T-helper 2 cell treated with Interferon-gamma antibody and Interleukin-4, amounts not matched to agents 100 ng/mL and 5 ng/mL, for 36 hours (primary cell): ENCODE measurements around the gene EGF. TPM values are rescaled to one million over a fixed set of nuclear protein-coding genes. Genes with fewer than 3 reads are reported as not detected.
"Not testable (repeated sequence)": the region's sequence is repeated elsewhere in the genome, so short reads cannot be mapped to it uniquely, and the experiment has no call there.

Experiments
- intact Hi-C: fragments of 100-400 bp; cut with micrococcal nuclease; formaldehyde crosslinking; loops from one replicate; pipeline ENCODE4 v1.15.1; 2023
- total RNA-seq: library from RNA; stranded (reverse); gene quantifications from 2 replicates; pipeline ENCODE4 v1.2.3, GENCODE V29; 2022

Gene EGF
- not detected in 2 replicates for total RNA-seq

GRCh38 chr4:109912706-109913595 is at the start of gene EGF:
Gene EGF (plus strand): TSS chr4:109912883. CDS start chr4:109913336, 453 bp downstream.
- intact Hi-C loops, result no loop called here

GRCh38 chr4:109864134-109864533 is 48.5 kb upstream of the EGF start:
- intact Hi-C loops, result no loop called here

DNA sequence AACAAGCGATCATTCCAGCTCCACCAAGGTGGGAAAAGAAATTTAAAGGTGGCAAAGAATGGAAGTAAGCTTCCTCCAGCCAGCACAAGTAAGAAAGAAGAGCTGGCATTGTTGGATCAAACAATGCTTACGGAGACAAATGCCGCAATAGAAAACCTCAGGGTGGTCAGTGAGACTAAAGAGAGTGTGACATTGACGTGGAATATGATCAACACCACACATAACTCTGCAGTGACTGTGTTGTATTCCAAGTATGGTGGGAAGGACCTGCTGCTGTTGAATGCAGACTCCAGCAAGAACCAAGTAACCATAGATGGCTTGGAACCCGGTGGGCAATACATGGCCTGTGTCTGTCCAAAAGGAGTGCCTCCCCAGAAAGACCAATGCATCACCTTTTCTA is 42.6 kb upstream of the EGF start:
- intact Hi-C loops, result no loop called here

GRCh38 chr4:109872065-109872464 is 40.6 kb upstream of the EGF start:
- intact Hi-C loops, result no loop called here

DNA sequence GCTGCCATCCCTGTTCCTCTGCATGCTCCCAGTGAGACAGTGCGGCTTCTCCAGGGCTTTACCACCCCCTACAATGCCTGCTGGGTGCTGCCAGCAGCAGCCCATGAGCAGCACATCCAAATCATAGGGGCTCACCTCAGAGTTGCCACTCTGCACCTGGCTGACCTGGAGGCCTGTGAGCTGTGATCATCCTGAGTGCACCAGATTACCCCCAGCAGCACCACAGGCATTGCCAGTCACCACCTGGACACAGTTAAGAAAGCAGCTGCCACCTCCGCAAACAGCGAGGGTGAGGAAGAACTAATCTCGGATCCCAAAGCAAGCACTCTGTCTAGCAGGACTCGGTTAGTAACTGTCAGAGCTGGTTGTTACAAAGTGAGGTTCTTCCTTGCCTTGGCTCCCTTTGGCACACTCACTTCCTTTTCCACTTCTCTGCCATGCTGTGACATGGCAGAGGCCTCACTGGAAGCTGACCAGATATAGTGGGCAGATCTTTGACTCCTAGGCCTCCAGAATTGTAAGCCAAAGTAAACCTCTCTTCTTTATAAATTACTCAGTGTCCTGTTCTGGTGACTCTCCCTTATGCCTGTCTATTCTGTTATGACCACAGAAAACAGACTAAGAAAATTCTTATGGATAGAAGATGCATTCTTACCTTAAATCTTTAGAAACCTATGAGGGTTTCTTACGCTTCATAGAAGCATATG is 39.6 kb upstream of the EGF start:
- intact Hi-C loops, result no loop called here

DNA sequence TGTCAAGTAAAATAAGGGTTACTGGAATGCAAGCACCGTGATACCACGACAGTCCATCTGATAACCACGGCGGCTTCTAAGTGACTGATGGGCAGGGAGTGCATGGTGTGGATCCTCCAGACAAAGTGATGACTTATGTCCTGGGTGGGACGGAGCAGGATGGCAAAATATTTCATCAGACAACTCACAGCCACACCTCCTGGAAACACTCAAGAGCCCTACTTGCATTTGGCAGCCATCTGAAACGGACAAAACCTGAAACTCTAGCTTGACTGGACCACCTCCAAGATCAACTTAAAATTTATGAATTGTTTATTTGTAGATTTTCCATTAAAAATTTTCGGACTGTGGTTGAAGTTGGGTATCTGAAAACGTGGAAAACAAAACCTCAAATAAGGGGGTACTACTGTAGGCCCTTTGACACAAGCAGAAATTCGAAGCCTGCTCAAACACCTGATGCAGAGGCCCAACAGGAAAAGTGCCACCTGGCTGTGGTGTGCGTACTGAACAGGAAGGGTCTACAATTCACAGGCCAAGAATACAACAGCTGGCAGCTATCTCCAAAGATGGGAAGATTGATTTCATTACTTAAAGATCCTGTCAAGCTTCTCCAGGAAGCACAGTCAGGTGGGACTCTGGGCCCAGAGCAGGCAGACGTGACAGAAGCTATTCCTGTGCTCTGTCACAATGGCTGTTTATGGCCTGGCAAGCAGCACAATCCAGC is 38.7 kb upstream of the EGF start:
- intact Hi-C loops, result no loop called here

- intact Hi-C loops, result no loop called here
Measured at GRCh38 chr4:109875106-109875505, 37.6 kb upstream of the EGF start.

GRCh38 chr4:109875553-109875952 is 37.1 kb upstream of the EGF start:
- intact Hi-C loops, result not testable (repeated sequence)

DNA sequence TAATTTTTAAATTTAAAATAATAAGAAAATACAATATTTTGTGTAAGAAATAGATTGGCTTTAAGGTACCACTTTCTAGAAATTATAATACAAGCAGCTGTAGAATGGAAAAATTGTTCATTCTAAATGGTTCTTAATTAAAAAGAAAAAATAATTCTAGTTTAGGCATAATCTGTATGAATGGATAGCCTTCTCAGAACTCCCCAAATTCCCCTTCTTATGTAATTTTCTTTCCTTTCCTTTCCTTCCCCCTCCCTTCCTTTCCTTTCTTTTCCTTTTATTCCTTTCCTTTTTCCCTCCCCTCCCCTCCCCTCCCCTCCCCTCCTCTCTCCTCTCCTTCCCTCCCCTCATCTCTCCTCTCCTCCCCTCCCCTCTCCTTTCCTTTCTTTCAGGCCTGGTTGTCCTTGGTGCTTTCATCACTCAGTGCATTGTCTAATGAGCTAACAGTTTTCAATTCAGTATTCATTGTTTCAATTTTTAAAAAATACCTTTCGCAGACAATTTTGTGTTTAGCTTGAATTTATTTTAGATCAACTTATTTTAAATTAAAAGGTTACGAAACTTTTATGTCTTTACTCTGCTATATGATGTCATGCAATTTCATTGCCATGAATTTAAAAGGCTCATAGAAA is 35.9 kb upstream of the EGF start:
- intact Hi-C loops, result no loop called here

- intact Hi-C loops, result no loop called here
Measured at GRCh38 chr4:109877400-109877799, 35.3 kb upstream of the EGF start.

DNA sequence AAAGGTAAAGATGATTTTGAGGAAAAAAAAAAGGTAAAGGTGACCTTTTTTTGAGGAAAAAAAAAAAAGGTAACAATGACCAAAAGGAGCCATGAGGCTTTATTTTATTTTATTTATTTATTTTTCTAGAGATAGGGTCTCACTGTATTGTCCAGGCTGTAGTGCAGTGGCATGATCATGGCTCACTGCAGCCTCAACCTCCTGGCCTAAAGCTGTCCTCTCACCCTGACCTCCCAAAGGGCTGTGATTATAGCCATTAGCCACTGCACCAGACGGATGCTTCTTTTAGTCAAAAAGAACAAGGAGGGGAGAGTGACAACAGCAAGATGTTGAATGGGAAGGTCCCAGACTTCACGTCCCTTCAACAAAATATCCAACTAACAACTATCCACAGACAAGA is 34.3 kb upstream of the EGF start:
- intact Hi-C loops, result no loop called here

DNA sequence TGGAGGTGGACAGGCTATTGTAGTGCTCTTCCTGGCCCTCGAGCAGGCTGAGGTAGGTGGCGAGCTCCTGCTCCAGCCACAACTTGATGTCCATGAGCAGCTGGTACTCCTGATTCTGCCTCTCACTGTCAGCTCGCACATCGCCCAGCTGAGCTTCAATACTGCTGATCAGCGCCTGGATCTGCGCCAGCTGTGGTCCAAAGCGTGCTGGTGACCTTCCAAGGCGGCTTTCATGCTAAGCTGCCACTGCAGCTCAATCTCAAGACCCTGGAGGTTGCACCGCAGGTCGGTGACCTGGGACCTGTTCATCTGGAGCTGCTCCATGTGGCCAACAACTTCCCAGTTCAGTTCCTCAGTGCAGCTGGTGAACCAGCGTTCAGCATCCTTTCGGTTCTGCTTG is 33.6 kb upstream of the EGF start:
- intact Hi-C loops, result no loop called here

GRCh38 chr4:109879636-109880314 is 32.9 kb upstream of the EGF start:
- intact Hi-C loops, result no loop called here

- intact Hi-C loops, result no loop called here
Measured at GRCh38 chr4:109886303-109886702, 26.4 kb upstream of the EGF start.

DNA sequence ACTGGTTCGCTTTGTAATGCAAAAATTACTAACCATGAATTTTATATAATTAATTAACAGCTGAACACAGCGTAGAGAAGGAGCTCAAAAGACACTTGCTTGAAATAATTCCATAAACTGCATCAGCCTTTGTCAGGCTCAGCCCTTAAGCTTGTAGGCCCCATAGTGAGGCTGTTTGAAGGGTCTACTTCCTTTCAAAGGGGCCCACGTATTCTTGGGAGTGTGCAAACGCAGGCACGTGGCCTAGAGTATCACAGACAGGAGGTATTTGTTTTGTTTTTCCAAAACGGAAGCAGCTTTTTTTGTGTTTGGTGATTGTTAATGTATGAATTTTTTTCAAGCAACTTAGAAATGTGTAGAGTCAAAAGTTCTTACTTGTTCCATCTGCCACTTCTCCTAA is 25.6 kb upstream of the EGF start:
- intact Hi-C loops, result no loop called here

- intact Hi-C loops, result no loop called here
Measured at GRCh38 chr4:109890076-109890475, 22.6 kb upstream of the EGF start.

DNA sequence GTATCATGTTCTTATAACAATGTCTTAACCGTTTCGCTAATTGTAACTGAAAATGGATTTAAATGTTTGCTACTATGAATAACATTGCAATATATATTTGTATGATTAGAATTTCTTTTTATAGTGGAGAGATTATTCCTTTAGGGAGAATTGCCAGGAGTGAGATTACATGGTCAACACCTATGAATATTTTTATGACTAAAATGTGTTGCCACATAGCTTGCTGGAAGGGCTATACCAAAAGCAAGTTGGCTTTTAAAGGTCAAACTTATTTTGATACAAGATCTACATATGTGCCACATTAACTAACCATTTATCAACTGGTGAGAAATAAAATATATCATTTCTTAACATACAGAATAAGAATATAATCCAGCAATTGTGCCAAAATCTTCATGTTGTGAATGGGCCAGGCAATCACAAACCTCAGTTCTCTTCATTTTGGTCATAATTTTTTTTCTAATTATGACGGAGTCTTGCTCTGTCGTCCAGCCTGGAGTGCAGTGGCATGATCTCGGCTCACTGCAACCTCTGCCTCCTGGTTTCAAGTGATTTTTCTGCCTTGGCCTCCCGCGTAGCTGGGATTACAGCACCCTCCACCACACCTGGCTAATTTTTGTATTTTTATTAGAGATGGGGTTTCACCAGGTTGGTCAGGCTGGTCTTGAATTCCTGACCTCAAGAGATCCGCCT is 10.0 kb upstream of the EGF start:
- intact Hi-C loops, result no loop called here

DNA sequence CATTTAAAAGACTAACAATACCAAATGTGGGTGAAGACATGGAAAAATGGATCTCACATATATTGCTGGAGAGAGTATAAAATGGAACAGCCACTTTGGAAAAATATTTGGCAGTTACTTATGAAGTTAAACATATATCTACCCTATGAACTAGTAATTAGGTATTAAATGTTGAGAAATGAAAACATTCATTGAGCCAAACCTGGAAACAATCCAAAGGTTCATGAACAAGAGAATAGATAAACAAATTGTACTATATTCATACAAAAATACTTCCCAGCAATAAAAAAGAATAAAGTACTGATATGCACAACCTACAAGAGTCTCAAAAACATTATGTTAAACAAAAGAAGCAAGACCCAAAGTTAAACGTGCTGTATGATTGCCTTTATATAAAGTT is 4.0 kb upstream of the EGF start:
- intact Hi-C loops, result no loop called here

DNA sequence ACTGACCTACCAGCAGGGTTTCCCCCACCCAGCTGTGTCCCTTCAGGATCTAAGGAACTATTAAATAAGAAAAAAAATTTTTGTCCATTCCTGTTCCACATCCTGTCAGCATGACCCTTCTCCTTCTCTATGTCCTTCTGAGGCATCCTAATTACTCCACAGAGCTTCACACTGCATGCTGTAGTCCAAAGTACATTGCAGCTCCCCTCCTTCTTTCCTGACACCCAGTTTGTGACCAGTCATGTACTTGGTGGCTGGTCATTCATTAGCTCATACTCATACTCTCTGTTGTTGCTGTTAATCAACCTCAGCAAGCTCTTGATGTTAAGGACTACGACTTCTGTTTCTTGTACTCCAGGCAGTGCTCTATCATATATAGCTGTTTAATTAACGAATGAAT is 2.4 kb upstream of the EGF start:
- intact Hi-C loops, result no loop called here

GRCh38 chr4:109913596-109914241 is 1.0 kb downstream of the EGF start:
- intact Hi-C loops, result no loop called here
